A549 (cell line): ENCODE measurements around the gene ANK2.

ENCODE experiments used
- CEBPB ChIP-seq, 2 experiments: fragments of >200 bp in 1 of 2; sonication (Bioruptor Twin) in 1 of 2; formaldehyde crosslinking in 1 of 2; IDR thresholded peaks; 2 replicates each; pipeline ENCODE4 v1.6.1; 2012 to 2016
- CHD2 ChIP-seq: fragments of 150-350 bp; IDR thresholded peaks from 2 replicates; pipeline ENCODE4 v1.6.1; 2014; ENCODE audit warnings: low read length; ENCODE audit not compliant: partially characterized antibody
- ELK1 ChIP-seq: fragments of 150-350 bp; IDR thresholded peaks from 2 replicates; pipeline ENCODE4 v1.6.1; 2014; ENCODE audit warnings: low read depth, mild to moderate bottlenecking, low read length
- EP300 ChIP-seq, 2 experiments: fragments of >200 bp; sonication (Bioruptor Twin); formaldehyde crosslinking; IDR thresholded peaks; 2 replicates in 1 of 2; 3 replicates in 1 of 2; pipeline ENCODE4 v1.6.1; 2016 to 2017
- KDM1A ChIP-seq: fragments of 200-600 bp; sonication (generic); IDR thresholded peaks from 2 replicates; pipeline ENCODE4 v1.6.1; 2016; ENCODE audit warnings: low read depth, mild to moderate bottlenecking
- MAFK ChIP-seq: fragments of 450-650 bp; IDR thresholded peaks from 2 replicates; pipeline ENCODE4 v1.6.1; 2014; ENCODE audit not compliant: partially characterized antibody
- MYC ChIP-seq: IDR thresholded peaks from 2 replicates; pipeline ENCODE4 v1.6.1; 2012; ENCODE audit warnings: mild to moderate bottlenecking, inconsistent platforms, low read length, improper control_type of control experiment, borderline replicate concordance
- POLR2A ChIP-seq: IDR thresholded peaks from 2 replicates; pipeline ENCODE4 v1.6.1; 2012; ENCODE audit warnings: mild to moderate bottlenecking, low read length
- RAD21 ChIP-seq, 2 experiments: fragments of >200 bp in 1 of 2; sonication (Bioruptor Twin) in 1 of 2; formaldehyde crosslinking in 1 of 2; IDR thresholded peaks in 1 of 2; conservative IDR thresholded peaks in 1 of 2; 2 replicates in 1 of 2; 3 replicates in 1 of 2; pipeline ENCODE4 v1.6.1; 2012 to 2018; ENCODE audit warnings: inconsistent platforms in 1 of 2
- RFX5 ChIP-seq: fragments of 450-650 bp; IDR thresholded peaks from 2 replicates; pipeline ENCODE4 v1.7.1; 2014; ENCODE audit warnings: antibody characterized with exemption, mild to moderate bottlenecking, moderate library complexity
- SMC3 ChIP-seq: fragments of >200 bp; sonication (Bioruptor Twin); formaldehyde crosslinking; IDR thresholded peaks from 3 replicates; pipeline ENCODE4 v1.6.1; 2018; ENCODE audit warnings: inconsistent platforms
- USF2 ChIP-seq: fragments of 450-650 bp; IDR thresholded peaks from 2 replicates; pipeline ENCODE4 v1.6.1; 2014; ENCODE audit warnings: antibody characterized with exemption
- TF ChIP-seq, protein P1 (sequence below): fragments of >200 bp; sonication (Bioruptor Twin); formaldehyde crosslinking; IDR thresholded peaks from 3 replicates; pipeline ENCODE4 v1.5.1; 2016

DNA sequence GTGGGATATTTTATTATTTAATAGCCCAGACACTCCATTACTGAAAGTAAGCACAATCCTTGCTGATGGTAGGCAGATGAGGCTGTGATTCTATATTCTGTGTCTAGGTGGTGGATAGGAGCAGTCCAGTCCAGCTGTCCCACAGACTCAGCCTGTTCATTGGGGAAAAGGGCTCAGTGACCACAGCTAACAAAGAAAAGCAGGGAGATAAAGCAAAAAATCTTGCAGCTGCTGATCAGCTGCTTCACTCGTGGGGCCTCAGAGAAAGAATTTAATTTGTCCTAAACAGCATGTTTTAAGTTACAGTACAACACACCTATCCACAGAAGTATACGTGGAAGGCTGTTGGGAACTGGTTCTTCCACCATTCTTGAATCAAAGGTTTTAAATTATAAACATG is 40.7 kb upstream of the ANK2 start:
- TF ChIP-seq ELK1 (no peak), CHD2 (no peak), USF2 (no peak), MAFK (no peak), MYC (no peak), POLR2A (no peak), SMC3 (no peak), CEBPB (IDR thresholded peaks at IDR 0.05) (no peak), RAD21 (conservative IDR thresholded peaks at IDR 0.05 in 1 of 2, IDR thresholded peaks at IDR 0.05 in 1 of 2) (no peak), RFX5 (no peak), EP300 (IDR thresholded peaks at IDR 0.05) (no peak), KDM1A (no peak)
- TF ChIP-seq, protein P1, sequence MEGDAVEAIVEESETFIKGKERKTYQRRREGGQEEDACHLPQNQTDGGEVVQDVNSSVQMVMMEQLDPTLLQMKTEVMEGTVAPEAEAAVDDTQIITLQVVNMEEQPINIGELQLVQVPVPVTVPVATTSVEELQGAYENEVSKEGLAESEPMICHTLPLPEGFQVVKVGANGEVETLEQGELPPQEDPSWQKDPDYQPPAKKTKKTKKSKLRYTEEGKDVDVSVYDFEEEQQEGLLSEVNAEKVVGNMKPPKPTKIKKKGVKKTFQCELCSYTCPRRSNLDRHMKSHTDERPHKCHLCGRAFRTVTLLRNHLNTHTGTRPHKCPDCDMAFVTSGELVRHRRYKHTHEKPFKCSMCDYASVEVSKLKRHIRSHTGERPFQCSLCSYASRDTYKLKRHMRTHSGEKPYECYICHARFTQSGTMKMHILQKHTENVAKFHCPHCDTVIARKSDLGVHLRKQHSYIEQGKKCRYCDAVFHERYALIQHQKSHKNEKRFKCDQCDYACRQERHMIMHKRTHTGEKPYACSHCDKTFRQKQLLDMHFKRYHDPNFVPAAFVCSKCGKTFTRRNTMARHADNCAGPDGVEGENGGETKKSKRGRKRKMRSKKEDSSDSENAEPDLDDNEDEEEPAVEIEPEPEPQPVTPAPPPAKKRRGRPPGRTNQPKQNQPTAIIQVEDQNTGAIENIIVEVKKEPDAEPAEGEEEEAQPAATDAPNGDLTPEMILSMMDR: no peak
